ENCODE data around the gene DCAKD.

GRCh38 chr17:45060382-45060796 is 9.0 kb upstream of the DCAKD start:
- TF ChIP-seq GATA3 (IDR thresholded peaks at IDR 0.05; ENCODE audit: low read depth, low read length) (no peak), GATA2 (IDR thresholded peaks at IDR 0.05; ENCODE audit: low read depth, low read length) (no peak)
